Embryonic facial prominence (tissue), 1 donor: ENCODE measurements around the gene NMT1.
"Not testable (repeated sequence)": the region's sequence is repeated elsewhere in the genome, so short reads cannot be mapped to it uniquely, and the experiment has no call there.

Experiments used
- DNase-seq: peaks from one replicate; pipeline ENCODE4 v3.0.0-alpha.2; 2016; ENCODE audit errors: extremely low spot score

The NMT1 gene

DNA sequence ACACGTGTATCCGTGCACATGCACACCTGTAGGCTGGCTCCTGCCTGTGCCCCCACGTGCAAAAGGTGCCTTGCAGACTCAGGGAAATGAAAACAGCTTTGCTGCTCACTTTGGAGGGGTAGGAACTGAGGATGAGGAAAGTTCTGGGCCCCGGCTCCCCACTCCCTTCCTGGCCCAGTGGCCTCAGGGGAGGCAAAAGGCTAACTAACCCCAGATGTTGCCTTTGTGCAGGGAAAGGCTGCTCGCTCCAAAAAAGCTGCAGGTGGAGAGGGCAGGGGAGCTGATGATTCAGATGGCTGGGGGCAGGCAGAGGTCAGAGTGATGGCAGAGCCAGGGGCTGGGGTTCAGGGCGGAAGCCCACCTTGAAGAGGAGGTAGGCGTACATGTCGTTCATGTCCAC, 58.8 kb downstream of the NMT1 start:
- DNase-seq: no peak

DNA sequence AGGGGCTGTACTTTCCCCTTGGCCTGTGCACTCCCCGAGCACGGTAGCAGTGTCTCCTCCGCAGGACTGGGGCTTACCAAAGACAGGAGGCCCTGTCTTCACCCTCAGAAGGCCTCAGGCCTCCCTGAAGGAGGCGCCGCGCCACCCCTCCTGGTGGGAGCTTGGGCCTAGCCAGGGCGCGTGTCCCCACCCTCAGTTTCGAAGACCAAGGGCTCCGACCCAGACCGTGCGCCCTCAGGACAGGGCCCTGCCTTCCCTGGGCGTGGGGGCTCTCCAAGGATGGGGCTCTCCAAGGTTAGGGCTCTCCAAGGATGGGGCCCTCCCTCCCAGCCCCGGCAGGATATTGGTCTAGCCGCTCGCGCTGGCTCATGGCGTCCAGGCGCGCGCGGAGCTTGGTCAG, 59.4 kb downstream of the NMT1 start:
- DNase-seq: no peak

DNA sequence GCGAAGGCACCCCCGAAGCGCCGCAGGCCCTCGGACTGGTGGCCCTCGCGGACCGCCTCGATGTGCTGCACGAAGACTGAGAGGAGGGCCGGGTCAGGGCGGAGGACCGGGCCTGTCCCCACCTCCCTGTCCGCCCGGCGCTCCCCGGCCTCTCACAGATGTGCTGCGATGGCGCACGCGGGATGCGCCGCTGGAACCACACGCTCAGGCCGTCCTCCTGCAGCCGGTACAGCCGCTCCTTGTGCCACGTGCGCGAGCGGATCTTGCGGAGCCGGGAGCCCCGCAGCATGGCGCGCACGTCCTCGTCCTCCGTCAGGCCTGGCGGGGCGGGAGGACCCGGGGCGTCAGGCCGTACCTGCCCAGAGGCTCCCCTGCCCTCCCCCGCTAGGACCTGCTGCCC, 59.9 kb downstream of the NMT1 start:
- DNase-seq: no peak

DNA sequence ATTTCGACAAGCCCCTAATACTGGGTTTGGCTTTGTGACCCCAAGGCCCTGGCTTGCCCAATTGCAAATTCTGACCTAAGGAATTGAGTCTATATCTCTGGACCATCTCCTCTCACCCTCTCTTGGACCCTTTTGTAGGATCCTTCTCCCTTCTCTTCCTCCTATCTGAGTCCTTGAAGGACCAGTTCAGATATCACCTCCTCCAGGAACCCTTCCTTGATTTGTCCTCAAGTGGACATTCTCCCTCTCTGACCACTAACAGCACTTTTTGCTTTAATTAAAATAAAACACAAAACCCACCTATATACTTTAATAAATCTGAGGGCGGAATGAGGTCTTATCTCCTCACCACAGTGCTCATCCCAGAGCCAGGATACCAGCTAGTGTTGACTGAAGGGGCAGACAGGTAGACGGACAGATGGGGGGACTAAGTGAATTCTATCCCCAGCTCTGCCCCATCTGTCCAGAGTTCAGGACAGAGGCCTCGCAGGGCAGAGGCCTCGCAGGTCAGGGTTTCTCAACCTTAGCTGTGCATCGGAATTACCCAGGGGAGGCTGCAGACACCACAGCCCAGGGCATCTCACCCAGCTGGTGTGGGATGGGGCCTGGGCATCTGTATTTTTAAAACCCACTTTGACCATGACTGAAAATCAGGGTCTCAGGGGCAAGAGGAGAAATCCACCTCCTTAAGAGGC, 62.1 kb downstream of the NMT1 start:
- no peak for DNase-seq

DNA sequence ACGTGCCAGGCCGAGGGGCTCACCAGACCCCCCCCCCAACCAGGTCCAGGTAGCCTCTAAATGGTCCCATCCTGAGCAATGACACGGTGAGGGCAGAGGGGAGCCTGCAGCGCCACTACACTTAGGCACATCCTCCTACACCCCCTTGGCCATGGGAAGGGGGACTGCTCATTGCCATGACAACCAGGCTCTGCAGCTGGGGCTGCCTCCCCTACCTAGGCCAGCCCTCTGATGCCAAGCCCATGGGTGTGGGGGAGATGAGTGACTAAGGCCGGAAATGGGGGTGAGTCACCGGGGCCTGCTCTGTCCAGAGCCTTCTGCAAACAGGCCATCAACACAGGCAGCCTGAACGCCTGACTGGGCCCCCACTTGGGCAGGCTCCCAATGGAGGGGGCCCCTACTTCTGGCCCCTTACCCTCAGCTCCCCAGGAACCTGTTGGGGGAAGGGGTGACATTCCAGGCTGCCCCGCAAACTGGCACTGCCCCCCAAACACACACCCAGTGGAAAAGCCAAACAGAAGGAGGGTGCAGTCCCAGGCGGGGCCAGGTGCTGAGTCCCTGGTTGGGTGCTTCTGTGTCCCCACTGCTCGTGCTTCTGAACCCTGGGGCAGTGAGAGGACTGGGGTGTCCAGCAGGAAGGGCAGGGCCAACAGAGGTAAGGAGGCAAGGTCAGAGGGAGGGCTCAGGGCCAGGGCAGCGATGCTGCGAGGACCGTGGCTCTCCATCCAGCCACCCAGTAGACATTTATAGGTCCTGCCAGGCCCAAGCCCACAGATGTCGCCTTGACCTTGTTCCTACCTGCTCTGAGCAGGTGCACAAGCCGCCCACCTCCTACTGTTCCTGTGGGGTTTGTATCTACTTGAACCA, 63.0 kb downstream of the NMT1 start:
- DNase-seq: no peak

DNA sequence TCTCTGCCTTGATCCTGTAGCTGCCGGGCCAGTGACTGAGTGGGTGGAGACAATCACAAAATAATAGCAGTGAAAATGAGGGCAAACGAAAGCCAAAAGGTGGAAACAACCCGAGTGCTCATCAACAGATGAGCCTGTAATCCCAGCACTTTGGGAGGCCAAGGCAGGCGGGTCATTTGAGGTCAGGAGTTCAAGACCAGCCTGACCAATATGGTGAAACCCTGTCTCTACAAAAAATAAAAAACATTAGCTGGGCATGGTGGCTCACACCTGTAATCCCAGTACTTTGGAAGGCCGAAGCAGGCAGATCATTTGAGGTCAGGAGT, 63.6 kb downstream of the NMT1 start:
- not testable (repeated sequence) for DNase-seq

DNA sequence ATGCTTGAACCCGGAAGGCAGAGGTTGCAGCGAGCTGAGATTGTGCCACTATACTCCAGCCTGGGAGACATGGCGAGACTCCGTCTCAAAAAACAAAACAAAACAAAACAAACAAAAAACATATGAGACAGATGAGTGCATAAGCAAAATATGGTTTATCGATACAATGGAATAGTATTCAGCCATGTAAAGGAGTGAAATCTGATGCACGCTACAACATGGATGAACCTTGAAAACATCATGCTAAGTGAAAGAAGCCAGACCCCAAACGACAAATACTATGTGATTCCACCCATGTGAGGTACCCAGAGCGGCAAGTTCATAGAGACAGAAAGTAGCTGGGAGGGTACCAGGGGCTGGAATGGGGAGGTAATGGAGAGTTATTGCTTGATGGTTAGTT, 64.4 kb downstream of the NMT1 start:
- no peak for DNase-seq

DNA sequence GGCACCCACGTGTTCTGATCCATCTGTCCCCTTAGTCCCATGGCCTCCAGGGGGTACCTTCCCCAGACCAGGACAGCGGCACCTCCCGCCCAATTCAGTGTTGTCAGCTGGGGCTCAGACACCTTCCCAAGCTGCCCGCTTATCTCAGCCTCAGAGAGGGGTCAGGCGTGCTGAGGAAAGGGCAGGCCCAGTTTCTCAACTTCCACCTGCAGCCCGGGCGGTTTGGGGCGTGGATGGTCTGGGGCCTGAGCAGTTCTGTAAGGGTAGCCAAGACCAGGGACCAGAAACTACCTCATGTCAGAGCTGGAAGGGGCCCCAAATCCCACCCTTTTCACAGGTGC, 66.1 kb downstream of the NMT1 start:
- DNase-seq: no peak

DNA sequence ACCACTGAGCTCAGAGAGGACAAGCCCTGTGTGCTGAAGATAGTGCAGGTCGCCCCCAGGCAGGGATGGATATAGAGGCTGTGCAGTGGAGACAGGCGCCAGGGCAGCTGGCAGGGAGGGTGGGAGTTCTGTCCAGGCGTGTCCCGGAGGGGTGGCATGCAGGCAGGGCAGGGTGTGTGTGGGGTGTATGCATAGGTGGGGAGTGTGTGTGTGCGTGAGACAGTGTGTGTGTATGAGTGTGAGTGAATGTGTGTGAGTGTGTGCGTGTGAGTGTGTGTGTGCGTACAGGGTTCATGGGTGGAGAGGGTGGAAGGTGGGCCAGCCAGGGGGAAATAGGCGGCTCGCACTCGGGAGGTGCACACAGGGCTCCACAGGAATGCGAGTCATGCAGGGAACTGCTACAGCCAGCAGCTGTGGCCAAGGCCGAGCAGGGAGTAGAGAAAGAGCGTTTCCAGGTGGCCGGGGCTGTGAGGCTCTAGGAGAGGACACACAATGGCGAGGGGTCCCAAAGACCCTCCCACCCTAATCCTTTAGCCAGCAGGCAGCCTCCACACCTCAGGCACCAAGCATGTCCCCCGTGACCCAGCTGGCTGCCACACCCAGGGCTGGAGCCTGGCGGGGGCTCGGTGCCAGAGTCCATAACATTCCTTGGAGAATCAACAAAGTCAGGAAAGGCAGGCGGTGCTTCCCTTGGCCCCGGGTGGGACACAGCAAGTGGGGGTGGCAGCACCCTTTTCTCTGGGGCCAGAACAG, 66.6 kb downstream of the NMT1 start:
- DNase-seq: no peak

DNA sequence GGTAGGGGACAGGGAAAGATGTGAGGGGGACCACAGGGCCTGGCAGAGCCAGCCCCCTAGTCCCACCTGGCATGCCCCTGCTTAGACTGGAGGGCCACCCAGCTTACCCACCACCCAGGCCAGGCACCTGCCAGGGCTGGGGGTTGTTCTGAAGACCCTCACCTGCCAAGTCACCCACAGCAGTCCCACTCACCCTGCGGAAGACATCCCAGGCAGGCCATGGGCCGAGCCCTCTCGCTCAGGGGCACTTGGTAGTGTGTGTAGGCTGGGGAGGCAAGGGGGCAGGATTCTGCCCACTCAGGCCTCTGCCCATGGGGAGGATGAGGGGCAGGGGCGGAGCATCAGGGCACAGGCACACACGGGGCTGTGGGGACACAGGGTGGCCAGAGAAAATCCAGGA, 67.2 kb downstream of the NMT1 start:
- DNase-seq: no peak

DNA sequence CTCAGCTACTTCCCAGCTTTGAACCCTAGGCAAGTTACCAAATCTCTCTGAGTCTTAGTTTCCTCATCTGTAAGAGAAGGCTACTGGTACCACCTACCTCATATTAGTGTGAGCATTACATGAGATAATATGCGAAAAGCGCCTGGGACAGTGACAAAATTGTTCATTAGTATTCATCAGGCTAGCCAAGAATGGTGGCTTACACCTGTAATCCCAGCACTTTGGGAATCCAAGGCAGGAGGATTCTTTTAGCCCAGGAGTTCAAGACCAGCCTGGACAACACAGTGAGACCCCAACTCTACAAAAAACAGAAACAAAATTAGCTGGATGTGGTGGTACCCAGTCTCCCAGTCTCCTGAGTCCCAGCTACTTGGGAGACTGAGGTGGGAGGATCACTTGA, 67.9 kb downstream of the NMT1 start:
- DNase-seq: no peak

DNA sequence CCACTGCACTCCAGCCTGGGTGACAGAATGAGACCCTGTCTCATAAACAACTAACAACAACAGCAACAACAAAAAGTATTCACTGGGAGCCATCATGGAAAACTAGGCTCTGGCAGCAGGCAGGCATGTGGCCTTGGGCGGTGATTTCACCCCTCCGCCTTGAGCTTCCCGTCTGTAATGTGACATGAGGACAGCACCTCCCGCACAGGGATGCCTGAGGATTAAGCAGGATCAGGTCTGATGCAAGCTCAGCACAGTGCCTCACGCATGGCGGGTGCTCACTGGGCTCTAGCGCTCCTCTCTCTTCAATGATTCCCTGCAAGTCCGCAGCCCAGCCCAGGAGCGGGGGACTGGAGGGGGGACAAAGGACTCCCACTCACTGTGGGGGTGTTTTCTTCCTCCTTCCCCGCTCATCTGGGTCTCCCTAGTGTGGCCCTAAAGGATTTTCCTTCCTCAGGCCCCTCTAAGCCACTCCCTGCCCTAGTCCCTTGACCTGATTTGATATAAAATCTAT, 68.4 kb downstream of the NMT1 start:
- no peak for DNase-seq

DNA sequence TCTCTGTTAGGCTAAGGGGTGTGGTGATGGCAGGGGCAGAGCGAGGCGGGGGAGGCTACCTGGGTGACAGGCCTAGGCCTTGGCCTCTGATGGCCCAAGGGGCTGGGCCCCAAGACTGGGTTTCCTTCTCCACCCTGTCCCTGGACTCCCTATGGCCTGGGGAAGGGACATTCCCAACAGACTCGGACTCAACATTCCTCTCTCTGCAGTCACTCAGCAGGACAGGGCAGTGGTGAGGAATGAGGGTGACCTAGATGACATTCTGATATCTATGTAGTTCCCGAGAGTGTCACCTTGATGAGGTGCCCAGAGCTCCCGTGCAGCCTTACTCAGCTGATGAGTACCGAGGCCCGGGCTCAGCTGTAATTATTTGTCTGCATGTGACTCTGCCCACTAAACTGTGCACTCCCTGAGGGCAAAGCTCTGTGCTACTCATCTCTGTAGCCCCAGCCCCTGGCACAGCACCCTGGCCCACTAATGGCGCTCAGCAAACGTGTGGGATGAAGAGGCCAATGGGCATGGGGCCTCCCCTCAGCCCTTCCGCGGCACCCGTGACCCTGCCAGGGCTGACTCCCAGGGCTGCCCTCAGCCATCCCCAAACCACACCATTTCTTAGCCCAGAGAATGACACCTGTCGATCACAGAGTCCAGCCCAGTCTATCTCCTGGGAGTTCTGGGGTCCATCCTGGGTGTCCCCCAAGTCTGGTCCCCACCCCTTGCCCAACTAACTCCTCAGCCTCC, 69.0 kb downstream of the NMT1 start:
- DNase-seq: no peak

DNA sequence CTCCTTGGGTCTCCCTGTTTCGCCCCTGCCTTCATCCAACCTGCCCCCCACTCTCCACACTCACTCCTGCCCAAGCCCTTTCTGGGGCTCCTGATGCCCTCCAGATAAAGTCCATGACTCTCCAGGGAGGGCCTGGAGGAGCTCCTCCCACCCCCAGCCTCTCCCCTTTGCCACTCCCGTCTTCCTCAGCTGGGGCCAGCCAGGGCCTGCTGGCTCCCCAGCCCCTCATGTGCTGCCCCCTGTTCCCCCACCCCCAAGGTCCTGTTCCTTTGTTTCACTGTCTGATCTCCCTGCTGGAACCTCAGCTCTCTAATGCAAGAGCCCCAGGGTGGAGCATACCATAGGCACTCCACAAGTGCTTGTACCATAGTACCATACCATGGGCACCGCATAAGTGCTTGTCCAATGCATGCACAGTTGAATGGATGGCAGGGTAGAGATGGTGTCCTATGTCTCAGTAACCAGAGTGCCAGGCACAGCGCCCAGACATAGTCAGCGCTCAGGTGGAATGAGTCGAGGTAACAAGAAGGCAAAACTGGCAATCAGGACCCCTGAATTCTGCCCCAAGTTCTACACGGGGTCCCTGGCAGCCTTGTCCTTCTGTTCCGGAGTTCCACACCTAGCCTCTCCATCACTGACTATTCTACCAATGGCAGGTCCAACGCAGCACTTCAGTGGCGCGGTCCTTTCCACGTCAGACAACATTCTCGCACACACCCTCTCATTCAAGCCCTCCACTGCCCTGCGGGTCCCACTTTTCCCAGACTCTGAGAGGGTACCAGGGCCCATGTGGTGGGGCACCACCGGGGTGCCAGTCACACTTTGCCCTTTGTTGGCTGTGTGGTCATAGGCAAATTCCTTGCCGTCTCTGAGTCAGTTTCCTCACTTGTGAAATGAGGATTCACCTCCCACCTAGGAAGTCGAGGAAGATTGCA, 69.8 kb downstream of the NMT1 start:
- DNase-seq: no peak

DNA sequence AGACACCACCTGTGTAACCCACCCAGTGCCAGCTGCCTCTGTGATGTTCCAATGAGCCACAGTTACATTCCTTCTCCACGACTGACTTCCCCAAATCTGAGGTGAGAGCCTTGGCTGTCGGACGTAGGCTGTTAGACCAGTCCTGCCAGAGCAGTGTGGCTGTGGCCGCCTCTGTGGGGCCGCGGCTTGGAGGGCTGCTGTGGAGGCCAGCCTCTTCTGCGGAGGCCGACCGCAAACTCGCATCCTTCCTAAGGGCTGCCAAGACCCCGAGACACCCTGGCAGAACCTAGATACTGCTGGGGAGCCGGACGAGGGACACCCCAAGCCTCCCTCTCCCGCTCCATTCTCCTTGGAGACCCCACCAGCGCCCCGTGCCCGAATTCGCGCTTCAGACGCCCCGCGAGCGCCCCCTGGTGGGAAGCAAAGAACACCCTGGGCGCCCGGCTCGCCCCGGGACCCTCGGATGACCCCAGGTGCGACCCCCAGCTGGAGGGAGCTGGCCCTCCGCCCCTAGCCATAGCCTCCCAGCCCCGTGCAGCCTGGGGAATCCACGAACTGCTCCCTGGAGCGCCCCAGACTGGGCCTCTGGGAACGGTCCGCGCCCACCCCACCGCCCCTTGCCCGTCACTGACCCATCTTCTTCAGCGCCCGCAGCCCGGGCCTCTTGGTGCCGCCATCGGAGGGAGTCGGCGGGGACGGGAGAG, 70.7 kb downstream of the NMT1 start:
- no peak for DNase-seq

DNA sequence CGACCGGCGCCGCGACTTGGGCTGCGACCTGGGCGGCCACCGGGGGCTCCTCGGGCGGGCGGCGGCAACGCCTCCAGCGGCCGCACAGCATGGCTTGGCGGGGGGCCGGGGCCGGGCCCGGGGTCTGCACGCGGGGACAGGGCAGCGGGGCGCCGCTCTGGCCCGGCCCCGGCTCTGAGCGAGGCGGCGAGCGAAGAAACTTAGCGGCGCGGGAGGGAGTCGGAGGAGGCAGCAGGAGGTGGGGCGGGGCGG, 71.1 kb downstream of the NMT1 start, which contains the start of gene PLCD3:
TSS of gene PLCD3 (minus strand) at position 196 of the 252 bp plus-strand sequence. CDS start at position 91, 105 bp downstream.
- DNase-seq: no peak

DNA sequence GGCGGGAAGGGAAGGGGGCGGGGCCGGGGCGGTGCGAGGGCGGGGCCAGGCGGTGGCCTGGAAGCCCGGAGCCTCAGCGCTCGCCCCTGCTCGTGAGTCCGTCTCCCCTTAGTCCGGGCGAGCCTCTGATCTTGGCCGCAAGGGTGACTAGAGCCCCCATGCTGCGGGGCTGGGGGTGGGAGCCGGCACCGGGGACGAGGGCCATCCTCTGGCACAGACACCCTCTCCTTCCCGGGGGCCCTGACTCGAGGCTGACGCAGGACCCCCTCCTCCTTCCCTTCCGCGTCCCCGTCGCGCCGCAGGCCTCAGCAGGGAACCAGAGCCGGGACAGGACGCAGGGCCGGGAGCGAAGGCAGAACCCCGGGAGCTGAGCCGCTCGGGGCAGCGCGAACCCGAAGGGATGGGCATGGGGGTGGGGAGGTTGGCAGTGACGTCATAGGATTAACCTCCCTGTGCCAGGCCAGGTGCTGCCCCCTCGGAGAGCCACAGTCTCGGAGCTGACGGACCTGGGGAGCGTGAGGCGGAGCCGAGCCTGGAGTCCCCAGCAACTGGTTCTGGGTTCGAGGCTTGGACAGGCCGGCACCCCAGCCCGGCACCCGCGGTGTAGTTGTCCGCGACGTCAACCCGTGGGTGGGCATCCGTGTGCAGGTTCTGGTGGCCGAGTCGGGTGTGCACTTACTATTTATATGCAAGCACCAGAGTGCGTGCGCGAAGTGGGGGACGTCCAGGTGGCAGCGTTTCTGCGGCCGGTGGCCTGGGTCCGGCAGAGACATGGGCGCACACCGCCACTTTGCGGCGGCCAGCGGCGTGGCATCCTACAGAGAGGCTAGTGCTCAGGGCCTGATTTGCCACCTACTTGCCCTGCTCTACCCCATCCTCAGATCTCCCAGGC, 71.7 kb downstream of the NMT1 start:
- peak; percentile 74 for DNase-seq

DNA sequence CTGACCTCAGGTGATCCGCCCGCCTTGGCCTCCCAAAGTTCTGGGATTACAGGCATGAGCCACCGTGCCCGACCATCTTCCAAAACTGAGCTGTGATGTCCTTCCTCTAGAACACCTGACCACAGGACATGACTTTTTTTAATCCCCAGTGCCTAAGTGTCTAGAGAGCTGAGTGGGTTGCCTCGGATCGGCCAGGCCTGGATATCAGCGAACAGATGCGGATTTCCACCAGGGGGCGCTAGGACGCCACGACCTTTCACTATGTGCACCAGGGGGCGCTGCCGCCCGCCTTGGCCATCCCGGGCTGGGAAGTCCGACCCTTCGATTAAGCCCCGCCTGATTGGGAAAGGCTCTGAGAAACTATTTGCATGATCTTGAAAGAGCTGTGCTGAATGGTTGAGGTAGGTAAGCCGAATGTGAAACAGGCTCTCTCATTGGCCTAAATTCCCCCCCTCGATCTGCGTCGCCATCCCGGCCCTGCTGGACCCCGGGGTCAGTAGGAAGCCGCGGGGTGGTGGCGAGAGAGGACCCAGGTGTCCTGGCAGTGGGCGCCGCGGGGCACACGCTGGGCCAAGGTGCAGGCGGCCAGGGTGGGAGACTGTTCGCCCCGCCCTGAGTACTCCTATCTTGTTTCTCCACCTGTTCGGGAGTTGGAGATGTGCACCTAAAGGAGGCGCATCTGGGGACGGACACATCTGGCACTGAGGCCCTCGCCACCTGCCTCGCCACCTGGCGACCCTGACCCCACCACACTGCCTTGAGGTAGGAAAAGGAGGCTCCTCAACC, 74.3 kb downstream of the NMT1 start, which contains the start of gene ACBD4:
TSS of gene ACBD4 (plus strand) at position 496 of the 786 bp plus-strand sequence. CDS start 458 bp downstream, outside the sequence.
- DNase-seq: peak; percentile 94
